Calu3 (cell line): Measurements from ENCODE around the gene PPP2R1B. TPM values are rescaled to one million over a fixed set of nuclear protein-coding genes. Genes with fewer than 3 reads are reported as not detected.
A peak's percentile ranks its signal among the peaks of the same experiment; 100 is the strongest.

Experiments used
- Bru-seq: library from RNA; stranded (reverse); fragments of 400-500 nt; gene quantifications from one replicate; lab custom pipeline; 2021; lab: Mats Ljungman, UMichigan
- BruChase-seq, 2 experiments: library from RNA; stranded (reverse); fragments of 400-500 nt; gene quantifications; one replicate each; lab custom pipeline; 2021; lab: Mats Ljungman, UMichigan
- BruUV-seq: library from RNA; stranded (reverse); fragments of 400-500 nt; replicated peaks from 2 replicates; lab custom pipeline; 2021; lab: Mats Ljungman, UMichigan
- CTCF ChIA-PET: fragments of 300-600 bp; sonication (Branson Sonifier 250); formaldehyde crosslinking; loops from one replicate; lab custom pipeline; 2022; ENCODE audit warnings: antibody characterized with exemption; lab: Charles Lee
- DNase-seq: peaks from one replicate; pipeline ENCODE4 v3.0.0; 2022
- H3K27ac Mint-ChIP-seq: one replicate; pipeline ENCODE4 v1.8.0; 2022; ENCODE audit warnings: mixed read lengths; ENCODE audit not compliant: unreplicated experiment
- H3K27me3 Mint-ChIP-seq: one replicate; pipeline ENCODE4 v1.8.0; 2022; ENCODE audit warnings: mixed read lengths; ENCODE audit not compliant: unreplicated experiment
- H3K36me3 Mint-ChIP-seq: one replicate; pipeline ENCODE4 v1.8.0; 2022; ENCODE audit warnings: mild to moderate bottlenecking, moderate library complexity, mixed read lengths; ENCODE audit not compliant: insufficient read depth, unreplicated experiment
- H3K4me1 Mint-ChIP-seq: one replicate; pipeline ENCODE4 v1.8.0; 2022; ENCODE audit warnings: mild to moderate bottlenecking, low read depth, mixed read lengths; ENCODE audit not compliant: unreplicated experiment
- H3K4me3 Mint-ChIP-seq: one replicate; pipeline ENCODE4 v1.8.0; 2022; ENCODE audit warnings: mild to moderate bottlenecking, low read depth, moderate library complexity, mixed read lengths; ENCODE audit not compliant: unreplicated experiment
- H3K9me3 Mint-ChIP-seq: one replicate; pipeline ENCODE4 v1.8.0; 2022; ENCODE audit warnings: low read depth, mixed read lengths; ENCODE audit not compliant: unreplicated experiment
- intact Hi-C: fragments of 100-400 bp; cut with micrococcal nuclease; formaldehyde crosslinking; loops from one replicate; pipeline ENCODE4 v1.10.0; 2022; ENCODE audit not compliant: unreplicated experiment
- long read RNA-seq: library from polyadenylated mRNA; stranded (forward); transcript quantifications from one replicate; pipeline ENCODE4 v2.0.0, GENCODE V29; 2022
- total RNA-seq: library from RNA; stranded (reverse); gene quantifications from 2 replicates; pipeline ENCODE4 v1.2.3, GENCODE V29; 2022
- TF ChIP-seq, protein P1 (sequence below): fragments of 200-600 bp; IDR thresholded peaks from one replicate; pipeline ENCODE4 v1.8.0; 2022; ENCODE audit warnings: antibody characterized with exemption; ENCODE audit not compliant: unreplicated experiment

The PPP2R1B gene
- 22.2 and 24.0 TPM in 2 replicates for total RNA-seq
- Bru-seq, nascent RNA: percentile 74 among the genes with signal in this experiment
- BruChase-seq, experiment 1, labeled RNA remaining after a 6-hour chase: percentile 74 among the genes with signal in this experiment
- percentile 80 among the genes with signal in this experiment for BruChase-seq, experiment 2, labeled RNA remaining after a 2-hour chase
- long read RNA-seq, full-length matches to known transcripts: 21 of 38 reads
- long read RNA-seq, partial matches to known transcripts: 16 of 38 reads
- long read RNA-seq, other reads (novel, unspliced or antisense): 1 of 38 reads

DNA sequence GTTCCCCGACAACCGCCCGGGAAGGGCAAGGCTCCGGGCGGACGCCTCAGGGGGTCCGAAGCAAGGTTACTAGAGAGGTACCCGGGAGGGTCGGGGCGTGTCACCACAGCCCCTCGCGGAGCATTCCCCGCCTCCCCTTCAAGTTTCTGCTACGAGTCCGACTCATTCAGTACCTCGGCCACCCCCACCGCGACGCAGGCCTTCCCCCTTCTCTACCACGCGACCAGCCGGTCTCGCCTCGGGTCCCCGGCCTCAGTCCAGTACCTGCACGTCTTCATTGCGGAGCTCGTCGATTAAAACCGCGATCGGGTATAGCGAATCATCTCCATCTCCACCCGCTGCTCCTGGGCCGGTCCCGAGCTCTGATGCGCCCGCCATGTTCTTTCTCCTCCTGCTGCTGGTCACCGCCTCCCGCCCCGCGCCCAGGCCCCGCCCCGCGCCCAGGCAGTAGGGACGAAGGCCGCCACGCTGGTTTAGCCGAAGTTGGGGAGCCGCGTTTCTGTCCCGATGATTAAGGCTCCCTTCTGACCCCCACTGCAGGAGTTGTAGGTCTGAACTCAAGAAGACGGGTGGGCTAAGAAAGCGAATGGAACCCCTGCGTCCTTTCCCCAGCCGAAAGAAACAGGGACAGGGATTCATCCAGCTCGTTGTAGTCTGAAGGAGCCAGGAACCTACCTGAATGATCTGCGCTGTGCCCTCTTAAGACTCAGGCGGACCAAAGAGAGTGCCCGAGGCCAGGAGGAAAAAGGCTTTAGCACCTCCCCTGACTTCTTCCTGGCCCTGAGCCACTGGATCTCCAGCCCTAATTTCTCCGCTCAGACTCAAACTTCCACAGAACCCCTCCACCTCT is at the start of gene PPP2R1B:
Gene PPP2R1B, minus strand, starts transcription at position 406 of the 850 bp plus-strand sequence. Its CDS starts 28 bp downstream, at position 378.
- intact Hi-C loops: no loop called here
- no peaks in the 10 kb centered on the region for H3K27me3 Mint-ChIP-seq
- TF ChIP-seq, protein P1, sequence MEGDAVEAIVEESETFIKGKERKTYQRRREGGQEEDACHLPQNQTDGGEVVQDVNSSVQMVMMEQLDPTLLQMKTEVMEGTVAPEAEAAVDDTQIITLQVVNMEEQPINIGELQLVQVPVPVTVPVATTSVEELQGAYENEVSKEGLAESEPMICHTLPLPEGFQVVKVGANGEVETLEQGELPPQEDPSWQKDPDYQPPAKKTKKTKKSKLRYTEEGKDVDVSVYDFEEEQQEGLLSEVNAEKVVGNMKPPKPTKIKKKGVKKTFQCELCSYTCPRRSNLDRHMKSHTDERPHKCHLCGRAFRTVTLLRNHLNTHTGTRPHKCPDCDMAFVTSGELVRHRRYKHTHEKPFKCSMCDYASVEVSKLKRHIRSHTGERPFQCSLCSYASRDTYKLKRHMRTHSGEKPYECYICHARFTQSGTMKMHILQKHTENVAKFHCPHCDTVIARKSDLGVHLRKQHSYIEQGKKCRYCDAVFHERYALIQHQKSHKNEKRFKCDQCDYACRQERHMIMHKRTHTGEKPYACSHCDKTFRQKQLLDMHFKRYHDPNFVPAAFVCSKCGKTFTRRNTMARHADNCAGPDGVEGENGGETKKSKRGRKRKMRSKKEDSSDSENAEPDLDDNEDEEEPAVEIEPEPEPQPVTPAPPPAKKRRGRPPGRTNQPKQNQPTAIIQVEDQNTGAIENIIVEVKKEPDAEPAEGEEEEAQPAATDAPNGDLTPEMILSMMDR: no peak
- H3K9me3 Mint-ChIP-seq: no peaks in the 10 kb centered on the region
- CTCF ChIA-PET: interaction anchor here (0.6 to 1.8 kb wide), 5 partner anchors 11 to 1672 kb away, joined by 3 to 9 read pairs (median 4); no protein-coding TSS in a partner anchor
- peaks cover 8% of the 10 kb centered on the region for H3K4me1 Mint-ChIP-seq
- peaks cover 23% of the 10 kb centered on the region for H3K36me3 Mint-ChIP-seq
- peak; percentile 63 for DNase-seq
- peak within 1 kb of the TSS; percentile 80 for H3K27ac Mint-ChIP-seq
- peak within 1 kb of the TSS; percentile 93 for H3K4me3 Mint-ChIP-seq
- TSS peak; percentile 95 for BruUV-seq

DNA sequence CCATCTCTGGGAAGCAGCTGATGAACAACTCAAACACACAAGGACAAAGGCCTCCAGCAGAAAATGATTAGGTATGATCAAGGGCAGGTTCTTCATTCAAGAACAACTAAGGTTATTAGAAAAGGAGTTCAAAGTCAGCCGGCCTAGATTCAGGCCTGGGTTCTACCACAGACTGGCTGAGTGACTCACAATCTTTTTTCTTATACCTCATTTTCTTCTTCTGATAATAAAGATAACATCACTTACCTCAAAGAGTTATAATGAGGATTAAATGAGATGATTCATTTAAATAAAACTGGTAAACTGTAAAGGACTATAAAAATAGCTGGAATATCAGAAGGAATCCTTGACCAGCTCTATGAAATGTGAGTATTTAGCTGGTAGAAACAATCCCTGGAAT is 49.3 kb upstream of the PPP2R1B start:
- no peak for DNase-seq
- Mint-ChIP-seq H3K4me1 (no peaks in the 10 kb centered on the region), H3K36me3 (no peaks in the 10 kb centered on the region), H3K27me3 (no peaks in the 10 kb centered on the region), H3K9me3 (no peaks in the 10 kb centered on the region), H3K27ac (no peak overlapping the region), H3K4me3 (no peak overlapping the region)
- TF ChIP-seq, protein P1: no peak
- intact Hi-C loops: no loop called here
- BruUV-seq: no TSS peak
- CTCF ChIA-PET: no interaction called here

DNA sequence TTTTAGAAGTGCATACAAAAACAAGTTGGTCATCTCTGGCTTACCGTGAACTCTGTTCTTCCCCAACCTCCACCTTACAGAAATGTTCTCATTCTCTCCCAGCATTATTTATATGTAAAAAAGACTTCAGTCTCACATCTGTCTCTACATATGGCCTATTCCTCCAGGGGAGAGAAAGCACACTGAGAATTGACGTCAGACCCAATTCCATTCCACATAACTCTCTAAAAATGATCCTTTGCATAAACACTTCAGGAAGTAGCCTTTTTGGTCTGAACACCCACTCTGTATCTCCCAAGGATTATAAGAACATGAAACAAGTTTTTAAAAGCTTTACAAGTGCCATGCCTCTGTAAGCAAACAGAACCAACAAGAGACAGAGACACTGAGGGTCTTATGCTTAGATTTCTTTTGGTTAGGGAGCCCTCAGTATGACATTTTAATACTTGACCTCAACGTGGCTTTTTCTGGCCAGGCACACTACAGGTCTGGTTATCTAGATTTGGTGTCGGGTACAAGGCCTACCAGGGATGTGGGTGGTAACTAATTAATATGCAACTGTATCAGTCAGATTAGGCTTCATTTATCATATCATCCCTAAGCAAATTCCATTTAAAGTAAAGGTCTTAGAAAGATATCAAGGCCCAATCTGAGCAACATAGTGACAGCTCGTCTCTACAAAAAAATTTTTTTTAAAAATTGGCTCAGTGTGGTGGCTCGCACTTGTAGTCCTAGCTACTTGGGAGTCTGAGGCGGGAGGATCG is 48.5 kb upstream of the PPP2R1B start:
- no peaks in the 10 kb centered on the region for H3K4me1 Mint-ChIP-seq
- CTCF ChIA-PET: no interaction called here
- H3K27me3 Mint-ChIP-seq: no peaks in the 10 kb centered on the region
- TF ChIP-seq, protein P1: no peak
- intact Hi-C loops: no loop called here
- no peak for DNase-seq
- no peak overlapping the region for H3K27ac Mint-ChIP-seq
- H3K9me3 Mint-ChIP-seq: no peaks in the 10 kb centered on the region
- H3K36me3 Mint-ChIP-seq: no peaks in the 10 kb centered on the region
- H3K4me3 Mint-ChIP-seq: no peak overlapping the region
- BruUV-seq: no TSS peak

DNA sequence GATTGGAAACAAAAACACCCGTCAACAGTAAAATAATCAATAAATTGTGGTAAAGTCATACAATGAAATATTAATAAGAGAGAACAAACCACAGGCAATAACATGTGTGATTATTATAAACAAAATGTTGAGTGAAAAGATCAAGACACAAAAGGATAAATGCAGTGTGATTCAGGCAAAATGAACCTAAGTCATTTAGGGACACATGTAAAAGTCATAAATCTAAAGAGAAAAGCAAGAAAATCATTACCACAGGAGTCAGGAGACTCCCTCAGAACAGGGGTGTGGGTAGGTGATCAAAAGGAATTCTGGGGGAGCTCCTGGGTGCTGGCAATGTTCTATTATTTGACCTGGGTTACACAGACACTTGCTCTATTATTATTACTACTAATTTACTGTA is 47.9 kb upstream of the PPP2R1B start:
- H3K4me3 Mint-ChIP-seq: no peak overlapping the region
- DNase-seq: no peak
- no peaks in the 10 kb centered on the region for H3K36me3 Mint-ChIP-seq
- TF ChIP-seq, protein P1: no peak
- no TSS peak for BruUV-seq
- CTCF ChIA-PET: no interaction called here
- no peaks in the 10 kb centered on the region for H3K4me1 Mint-ChIP-seq
- no peak overlapping the region for H3K27ac Mint-ChIP-seq
- intact Hi-C loops: no loop called here
- H3K9me3 Mint-ChIP-seq: no peaks in the 10 kb centered on the region
- H3K27me3 Mint-ChIP-seq: no peaks in the 10 kb centered on the region
